ENCODE results near the gene DNASE2. TPM values are rescaled to one million over a fixed set of nuclear protein-coding genes. Genes with fewer than 3 reads are reported as not detected.

Gene DNASE2, protein sequence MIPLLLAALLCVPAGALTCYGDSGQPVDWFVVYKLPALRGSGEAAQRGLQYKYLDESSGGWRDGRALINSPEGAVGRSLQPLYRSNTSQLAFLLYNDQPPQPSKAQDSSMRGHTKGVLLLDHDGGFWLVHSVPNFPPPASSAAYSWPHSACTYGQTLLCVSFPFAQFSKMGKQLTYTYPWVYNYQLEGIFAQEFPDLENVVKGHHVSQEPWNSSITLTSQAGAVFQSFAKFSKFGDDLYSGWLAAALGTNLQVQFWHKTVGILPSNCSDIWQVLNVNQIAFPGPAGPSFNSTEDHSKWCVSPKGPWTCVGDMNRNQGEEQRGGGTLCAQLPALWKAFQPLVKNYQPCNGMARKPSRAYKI
- 10 to 100 TPM; 29.4 to 30.0 TPM for total RNA-seq

DNA sequence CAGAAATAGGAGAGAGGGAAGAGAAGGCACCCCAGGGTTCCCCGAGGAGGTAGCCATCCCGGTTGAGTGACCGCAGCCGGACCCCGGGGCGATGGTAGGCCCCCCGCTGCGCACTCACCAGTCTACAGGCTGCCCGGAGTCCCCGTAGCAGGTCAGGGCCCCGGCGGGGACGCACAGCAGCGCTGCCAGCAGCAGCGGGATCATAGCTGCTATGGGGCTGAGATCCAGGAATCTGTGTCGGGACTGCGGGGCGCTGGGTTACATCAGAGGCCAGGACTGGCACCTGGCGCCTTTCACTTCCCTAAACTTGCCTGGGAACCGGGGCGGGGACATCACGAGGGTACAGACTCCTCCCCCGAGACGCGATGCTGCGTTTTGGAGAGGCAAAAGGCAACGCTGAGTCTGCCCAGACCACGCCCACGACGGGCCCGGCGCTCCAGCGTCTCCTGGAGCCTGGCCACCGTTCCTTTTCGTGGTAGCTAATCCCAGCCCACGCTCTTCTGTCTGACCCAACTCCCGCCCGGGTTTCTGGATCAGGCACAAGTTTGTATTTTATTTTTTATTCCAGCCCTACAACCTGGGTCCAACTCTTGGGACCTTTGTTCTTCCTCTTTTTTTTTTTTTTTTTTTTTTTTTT is at the start of gene DNASE2:
Gene DNASE2, minus strand, starts transcription at position 278 of the 637 bp plus-strand sequence. Its CDS starts 74 bp downstream, at position 204.

DNA sequence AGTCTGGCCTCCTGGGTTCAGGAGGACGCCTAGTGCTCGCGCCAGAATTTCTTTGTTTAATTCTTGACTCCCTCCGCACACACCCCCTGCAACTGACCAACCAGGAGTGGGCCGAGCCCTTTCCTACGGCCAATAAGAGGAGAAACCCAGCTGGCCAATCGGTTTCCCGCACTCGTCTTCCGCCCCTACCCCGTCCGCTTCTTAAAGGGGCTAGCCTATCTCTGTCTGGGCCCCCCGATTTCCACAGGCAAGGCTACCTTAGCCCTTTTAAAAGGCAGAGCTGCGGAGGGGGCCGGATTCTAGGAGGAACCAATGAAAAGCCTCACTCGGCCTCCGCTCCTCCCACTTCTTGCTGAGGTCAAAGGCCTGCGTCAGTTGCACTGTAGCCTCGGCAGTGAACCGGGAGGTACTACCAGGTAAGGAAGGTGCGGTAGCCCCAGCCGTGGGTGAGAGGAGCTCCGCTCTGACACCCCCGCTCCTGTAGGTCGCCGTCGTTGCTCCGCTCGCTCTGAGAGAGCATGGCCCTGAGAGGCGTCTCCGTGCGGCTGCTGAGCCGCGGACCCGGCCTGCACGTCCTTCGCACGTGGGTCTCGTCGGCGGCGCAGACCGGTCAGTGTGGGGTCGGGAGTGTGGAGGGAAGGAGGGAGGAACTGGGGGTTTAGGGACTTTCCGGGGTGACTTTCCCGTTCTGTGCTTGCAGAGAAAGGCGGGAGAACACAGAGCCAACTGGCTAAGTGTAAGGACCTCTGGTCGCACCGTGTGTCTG is 9.7 kb upstream of the DNASE2 start, which contains the start of gene GCDH:
Gene GCDH, plus strand, starts transcription at position 374 of the 766 bp plus-strand sequence. Its CDS starts 145 bp downstream, at position 519.

DNA sequence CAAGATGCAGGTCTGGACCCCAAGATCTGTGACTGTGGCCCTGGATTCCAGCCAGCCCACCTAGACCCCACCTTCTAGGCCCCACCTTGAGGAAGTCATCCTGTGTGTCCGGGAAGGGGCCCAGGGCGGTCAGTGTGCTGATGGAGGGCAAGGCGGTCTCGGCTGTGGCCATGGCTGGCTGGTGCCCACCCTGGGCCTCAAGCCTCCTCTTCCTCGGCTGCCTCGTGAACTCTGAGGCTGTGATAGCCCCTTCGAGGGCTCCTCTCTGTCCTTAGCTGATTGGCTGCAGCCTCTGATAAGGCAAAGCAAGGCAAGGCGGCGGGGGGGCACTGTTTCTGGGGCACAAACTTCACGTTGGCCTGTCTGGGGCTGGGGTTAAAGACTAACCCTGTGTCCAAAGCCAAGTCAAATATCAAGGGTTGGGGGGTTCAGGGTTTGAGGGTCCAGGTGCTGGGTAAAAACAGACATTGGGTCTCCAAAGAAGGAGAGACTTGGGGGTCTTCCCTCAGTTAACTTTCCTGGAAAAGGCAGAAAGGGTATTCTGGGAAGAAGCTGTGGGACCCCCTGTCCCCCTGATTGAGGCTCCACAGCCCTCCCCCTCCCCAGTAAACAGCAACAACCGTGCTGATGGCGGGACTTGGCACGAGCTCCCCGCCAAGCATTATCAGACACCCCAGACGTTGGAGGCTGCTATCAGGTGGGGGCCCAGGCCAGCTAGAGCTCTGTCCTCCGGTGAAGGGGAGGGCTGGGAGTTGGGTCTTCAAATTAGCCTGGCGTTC is 5.9 kb upstream of the DNASE2 start, which contains the start of gene KLF1:
Gene KLF1, minus strand, starts transcription at position 233 of the 779 bp plus-strand sequence. Its CDS starts 61 bp downstream, at position 172.

DNA sequence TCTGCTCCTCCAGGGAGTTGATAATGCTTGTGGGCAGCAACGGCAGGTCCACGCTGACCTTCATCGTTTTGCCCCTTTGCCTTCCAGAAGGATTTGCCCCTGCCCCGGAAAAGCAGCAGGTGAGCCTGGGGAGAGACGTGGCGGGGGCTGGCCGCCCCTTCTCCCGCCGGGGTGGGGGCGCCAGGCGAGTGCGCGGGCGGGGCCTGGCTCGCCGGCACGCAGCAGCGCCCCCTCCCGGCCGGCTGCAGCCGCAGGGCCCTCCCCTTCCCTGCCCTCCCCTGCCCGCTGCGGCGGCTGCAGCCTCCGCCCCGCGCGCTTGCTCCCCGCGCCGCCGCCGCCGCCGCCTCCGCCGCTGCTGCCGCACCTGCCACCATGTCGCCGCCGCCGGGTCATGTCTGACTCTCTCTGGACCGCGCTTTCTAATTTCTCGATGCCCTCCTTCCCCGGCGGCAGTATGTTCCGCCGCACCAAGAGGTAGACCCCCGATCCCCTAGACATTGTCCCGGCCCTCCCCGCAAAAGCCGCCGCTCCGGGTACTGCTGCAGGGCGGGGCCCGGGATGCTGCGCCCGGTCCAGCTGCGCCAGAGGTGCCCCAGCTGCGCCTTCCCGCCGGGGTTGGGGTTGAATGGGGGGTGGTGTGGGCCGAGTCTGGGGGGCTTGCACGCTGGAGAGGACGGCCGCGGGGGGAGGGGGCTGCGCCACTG is 42.9 kb downstream of the DNASE2 start, which contains the start of gene MAST1:
Gene MAST1, plus strand, starts transcription at position 334 of the 704 bp plus-strand sequence. Its CDS starts 58 bp downstream, at position 392.

DNA sequence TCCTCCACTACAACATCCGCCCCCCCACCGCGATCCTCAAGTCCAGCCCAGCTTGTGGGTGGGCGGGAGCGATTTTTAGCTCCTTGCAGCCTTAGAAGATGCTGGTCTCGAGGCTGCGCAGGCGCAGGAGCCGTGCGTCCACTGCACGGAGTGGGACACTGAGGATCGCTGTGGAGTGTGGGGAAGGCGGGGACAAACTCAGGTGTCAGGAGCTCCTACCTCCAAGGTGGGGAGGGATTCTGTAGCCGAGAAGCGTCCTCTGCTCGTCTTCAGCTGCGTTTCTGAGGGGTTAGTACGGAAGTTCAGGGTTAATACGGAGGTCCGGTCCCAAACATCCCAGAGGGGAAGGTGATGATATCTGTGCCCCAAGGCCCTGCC is 46.7 kb downstream of the DNASE2 start, which contains the start of gene RTBDN:
Gene RTBDN, minus strand, starts transcription at position 14 of the 378 bp plus-strand sequence. CDS start 4,600 bp downstream, outside the sequence.

Small RNA genes lying within 50 kb of the gene (microRNA-seq; reads per million reads assigned to microRNA genes)
- gene MIR5695 (ENCODE audit: borderline microRNAs expressed, borderline replicate concordance), result not detected
- not detected for gene MIR6794 (ENCODE audit: borderline microRNAs expressed, borderline replicate concordance)

Other genes with a start within 250 kb of the DNASE2 start
- 100 to 1,000 TPM; 179 to 189 TPM for gene MAN2B1, start 214.7 kb downstream of the DNASE2 start, total RNA-seq
- 10 to 100 TPM; 14.2 to 17.2 TPM for gene WDR83, start 214.6 kb downstream of the DNASE2 start, total RNA-seq
- 100 to 1,000 TPM; 102 to 115 TPM for gene DHPS, start 199.6 kb downstream of the DNASE2 start, total RNA-seq
- not detected for gene GNG14, start 193.5 kb downstream of the DNASE2 start, total RNA-seq
- gene FBXW9, start 184.8 kb downstream of the DNASE2 start, total RNA-seq, result 1 to 10 TPM; 5.3 to 6.6 TPM
- gene TNPO2, start 157.5 kb downstream of the DNASE2 start, total RNA-seq, result 10 to 100 TPM; 62.6 to 63.7 TPM
- gene TRIR, start 146.8 kb downstream of the DNASE2 start, total RNA-seq, result 100 to 1,000 TPM; 221 to 228 TPM
- gene GET3, start 144.0 kb downstream of the DNASE2 start, total RNA-seq, result 10 to 100 TPM; 52.4 to 55.0 TPM
- gene BEST2, start 129.7 kb downstream of the DNASE2 start, total RNA-seq, result not detected
- 10 to 100 TPM; 19.6 to 20.2 TPM for gene HOOK2, start 105.9 kb downstream of the DNASE2 start, total RNA-seq
- gene JUNB, start 90.0 kb downstream of the DNASE2 start, total RNA-seq, result 10 to 100 TPM; 90.6 to 96.0 TPM
- 100 to 1,000 TPM; 245 to 256 TPM for gene PRDX2, start 79.6 kb downstream of the DNASE2 start, total RNA-seq
- gene THSD8, start 79.4 kb downstream of the DNASE2 start, total RNA-seq, result 10 to 100 TPM; 12.6 to 18.2 TPM
- 10 to 100 TPM; 28.5 to 30.9 TPM for gene RNASEH2A, start 74.9 kb downstream of the DNASE2 start, total RNA-seq
- gene RTBDN, start 46.9 kb downstream of the DNASE2 start, total RNA-seq, result not detected
- under 1 TPM; 0.53 to 0.88 TPM for gene MAST1, start 42.9 kb downstream of the DNASE2 start, total RNA-seq
- under 1 TPM in 1 of 2 experiments, not detected in 1; 0.14 TPM for gene KLF1, start 5.8 kb upstream of the DNASE2 start, total RNA-seq
- 10 to 100 TPM; 39.0 to 42.7 TPM for gene GCDH, start 9.7 kb upstream of the DNASE2 start, total RNA-seq
- 1 to 10 TPM; 3.1 to 5.1 TPM for gene SYCE2, start 37.8 kb upstream of the DNASE2 start, total RNA-seq
- 10 to 100 TPM; 72.4 to 77.0 TPM for gene FARSA, start 52.3 kb upstream of the DNASE2 start, total RNA-seq
- gene CALR, start 57.2 kb upstream of the DNASE2 start, total RNA-seq, result 100 to 1,000 TPM; 591 to 596 TPM
- 100 to 1,000 TPM in 1 of 2 experiments, 10 to 100 TPM in 1; 97.6 to 113 TPM for gene RAD23A, start 64.4 kb upstream of the DNASE2 start, total RNA-seq
- 10 to 100 TPM; 13.9 to 18.0 TPM for gene GADD45GIP1, start 75.8 kb upstream of the DNASE2 start, total RNA-seq
- under 1 TPM; 0.24 to 0.25 TPM for gene DAND5, start 88.1 kb upstream of the DNASE2 start, total RNA-seq
- 1 to 10 TPM; 1.7 to 3.0 TPM for gene NFIX, start 114.0 kb upstream of the DNASE2 start, total RNA-seq
- gene LYL1, start 221.4 kb upstream of the DNASE2 start, total RNA-seq, result 1 to 10 TPM; 9.0 to 9.1 TPM
- gene TRMT1, start 235.3 kb upstream of the DNASE2 start, total RNA-seq, result 10 to 100 TPM; 51.6 to 52.8 TPM
- 10 to 100 TPM; 50.2 to 54.4 TPM for gene NACC1, start 236.8 kb upstream of the DNASE2 start, total RNA-seq